ENCODE measurements around the gene PFDN5.
"Not testable (repeated sequence)": the region's sequence is repeated elsewhere in the genome, so short reads cannot be mapped to it uniquely, and the experiment has no call there.

Gene PFDN5

DNA sequence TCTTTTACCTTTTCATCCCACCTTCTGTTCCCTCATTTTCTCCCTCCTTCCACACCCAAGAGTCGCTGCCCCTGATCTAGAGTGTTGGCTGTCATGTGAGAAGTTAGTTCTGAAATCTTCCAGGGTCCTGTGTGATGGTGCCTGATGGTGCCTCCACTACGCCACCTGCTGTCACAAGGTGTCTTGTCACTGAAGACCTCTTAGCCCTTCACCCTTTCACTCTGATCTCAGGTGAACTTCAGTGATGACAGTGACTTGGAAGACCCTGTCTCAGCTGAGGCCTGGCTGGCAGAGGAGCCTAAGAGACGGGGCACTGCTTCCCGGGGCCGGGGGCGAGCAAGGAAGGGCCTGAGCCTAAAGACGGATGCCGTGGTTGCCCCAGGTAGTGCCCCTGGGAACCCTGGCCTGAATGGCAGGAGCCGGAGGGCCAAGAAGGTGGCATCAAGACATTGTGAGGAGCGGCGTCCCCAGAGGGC is 7.6 kb upstream of the PFDN5 start:
- DNase-seq = peak; percentile 74

DNA sequence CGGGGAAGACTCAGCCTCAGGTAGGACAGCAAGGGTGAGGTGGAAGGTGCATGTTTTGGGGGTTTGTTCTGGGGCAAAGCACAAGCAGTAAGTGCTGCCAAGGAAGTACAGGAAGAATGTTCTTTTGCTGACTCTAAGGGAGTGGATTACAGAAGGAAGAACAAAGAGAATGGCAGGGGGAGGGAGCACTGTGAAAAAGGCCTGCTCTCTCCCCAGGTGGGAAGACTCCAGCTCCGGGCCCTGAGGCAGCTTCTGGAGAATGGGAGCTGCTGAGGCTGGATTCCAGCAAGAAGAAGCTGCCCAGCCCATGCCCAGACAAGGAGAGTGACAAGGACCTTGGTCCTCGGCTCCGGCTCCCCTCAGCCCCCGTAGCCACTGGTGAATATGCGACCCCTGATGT is 7.0 kb upstream of the PFDN5 start:
- DNase-seq = no peak

DNA sequence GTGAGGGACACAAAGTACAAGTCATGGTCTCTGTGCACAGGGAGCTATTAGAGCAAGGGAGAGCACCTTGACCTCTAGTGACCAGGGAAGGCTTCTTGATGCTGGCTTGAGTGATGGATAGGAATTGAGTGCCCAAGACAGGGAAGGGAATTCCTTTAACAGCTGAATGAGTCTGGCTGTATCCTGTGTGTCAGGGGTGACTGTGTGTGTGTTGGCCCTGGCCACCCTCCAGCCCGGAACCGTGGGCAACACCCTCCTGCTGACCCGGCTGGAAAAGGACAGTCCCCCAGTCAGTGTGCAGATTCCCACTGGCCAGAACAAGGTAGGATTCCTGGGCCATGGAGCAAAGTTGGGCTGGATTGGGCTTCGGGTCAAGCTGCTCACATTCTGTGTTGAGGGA is 5.5 kb upstream of the PFDN5 start:
- DNase-seq = no peak

DNA sequence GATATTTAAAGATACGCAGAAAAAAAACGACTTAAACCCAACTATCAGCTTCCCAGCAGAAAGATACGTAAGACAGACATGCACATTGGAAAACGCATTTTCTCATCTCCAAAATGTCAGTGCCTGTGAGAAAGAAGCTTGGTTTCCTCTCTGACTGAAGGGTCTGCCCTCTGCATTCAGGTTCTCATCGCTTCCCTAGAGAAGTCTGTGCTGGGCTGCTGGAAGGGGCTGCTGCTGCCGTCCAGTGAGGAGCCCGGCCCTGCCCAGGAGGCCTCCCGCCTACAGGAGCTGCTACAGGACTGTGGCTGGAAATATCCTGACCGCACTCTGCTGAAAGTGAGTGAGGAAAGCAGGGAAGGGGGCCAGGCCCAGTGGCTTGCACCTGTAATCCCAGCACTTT is 4.7 kb upstream of the PFDN5 start:
- no peak for DNase-seq

DNA sequence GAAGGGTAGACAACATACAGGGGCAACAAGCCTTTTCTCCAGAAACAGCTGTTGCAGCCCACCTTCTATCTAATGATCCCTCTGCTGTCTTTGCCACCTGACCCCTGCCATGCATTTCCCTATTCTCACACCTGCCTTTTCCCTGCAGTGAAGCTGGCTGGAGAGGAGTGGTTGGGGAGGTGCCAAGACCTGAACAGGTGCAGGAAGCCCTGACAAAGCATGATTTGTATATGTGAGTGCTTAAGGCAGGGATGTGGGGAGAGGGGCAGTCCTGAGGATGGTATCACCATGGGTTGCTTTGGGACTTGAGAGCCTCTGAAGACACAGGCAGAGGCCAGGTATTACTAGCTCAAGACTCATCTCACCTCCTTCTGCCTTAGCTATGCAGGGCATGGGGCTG is 2.9 kb upstream of the PFDN5 start:
- DNase-seq = no peak

DNA sequence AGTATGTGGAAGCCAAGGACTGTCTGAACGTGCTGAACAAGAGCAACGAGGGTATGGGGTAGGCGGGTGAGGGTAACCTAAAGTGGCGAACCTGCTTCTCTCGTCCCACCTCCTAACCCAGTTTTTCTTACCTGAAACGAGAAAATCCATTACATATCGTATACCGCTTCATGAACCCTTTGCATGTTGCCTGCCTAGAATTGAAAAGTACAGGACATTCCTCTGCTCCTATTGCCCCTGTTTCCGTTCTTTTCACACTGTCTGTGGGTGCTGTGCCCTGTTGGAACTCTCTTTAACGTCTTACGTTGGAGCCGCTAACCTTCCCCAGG is 513 bp downstream of the PFDN5 start:
- no peak for DNase-seq

DNA sequence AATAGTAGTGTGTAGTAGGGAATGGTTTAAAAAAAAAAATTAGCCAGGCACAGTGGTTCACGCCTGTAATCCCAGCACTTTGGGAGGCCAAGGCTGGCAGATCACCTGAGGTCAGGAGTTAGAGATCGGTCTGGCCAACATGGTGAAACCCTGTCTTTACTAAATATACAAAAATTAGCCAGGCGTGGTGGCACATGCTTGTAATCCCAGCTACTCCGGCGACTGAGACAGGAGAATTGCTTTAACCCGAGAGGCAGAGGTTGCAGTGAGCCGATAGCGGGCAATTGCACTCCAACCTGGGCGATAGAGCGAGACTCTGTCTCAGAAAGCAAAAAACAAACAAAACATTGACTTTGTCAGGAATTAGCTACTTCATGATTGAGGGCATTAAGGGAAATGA is 1.8 kb downstream of the PFDN5 start:
- not testable (repeated sequence) for DNase-seq

DNA sequence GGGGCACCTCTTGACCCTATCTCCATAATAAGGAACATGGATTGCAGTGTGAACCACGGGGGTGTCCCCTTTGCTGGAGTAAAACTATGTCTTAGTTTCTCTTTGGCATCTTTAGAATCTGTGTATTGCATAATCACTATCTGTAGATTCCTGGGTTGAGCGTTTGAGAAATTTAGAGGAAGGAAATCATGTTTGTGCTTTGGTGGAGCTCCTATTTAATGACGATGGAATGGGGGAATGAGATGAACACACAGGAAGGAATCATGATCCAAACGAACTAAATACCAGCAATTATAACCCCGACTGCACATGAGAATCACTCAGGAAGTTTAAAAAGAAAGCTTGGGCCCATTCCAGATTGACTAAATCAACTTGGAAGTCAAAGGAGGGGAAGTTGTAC is 2.8 kb downstream of the PFDN5 start:
- DNase-seq = no peak

DNA sequence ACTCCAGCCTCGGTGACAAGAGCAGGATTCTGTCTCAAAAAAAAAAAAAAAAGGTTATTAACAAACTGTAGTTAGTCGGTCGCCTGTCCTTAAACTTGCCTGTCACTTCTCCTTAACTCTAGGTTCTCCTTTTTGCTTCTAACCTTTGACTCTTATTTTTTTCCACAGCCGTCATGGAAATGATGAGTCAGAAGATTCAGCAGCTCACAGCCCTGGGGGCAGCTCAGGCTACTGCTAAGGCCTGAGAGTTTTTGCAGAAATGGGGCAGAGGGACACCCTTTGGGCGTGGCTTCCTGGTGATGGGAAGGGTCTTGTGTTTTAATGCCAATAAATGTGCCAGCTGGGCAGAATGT is 3.7 kb downstream of the PFDN5 start:
- DNase-seq = no peak

DNA sequence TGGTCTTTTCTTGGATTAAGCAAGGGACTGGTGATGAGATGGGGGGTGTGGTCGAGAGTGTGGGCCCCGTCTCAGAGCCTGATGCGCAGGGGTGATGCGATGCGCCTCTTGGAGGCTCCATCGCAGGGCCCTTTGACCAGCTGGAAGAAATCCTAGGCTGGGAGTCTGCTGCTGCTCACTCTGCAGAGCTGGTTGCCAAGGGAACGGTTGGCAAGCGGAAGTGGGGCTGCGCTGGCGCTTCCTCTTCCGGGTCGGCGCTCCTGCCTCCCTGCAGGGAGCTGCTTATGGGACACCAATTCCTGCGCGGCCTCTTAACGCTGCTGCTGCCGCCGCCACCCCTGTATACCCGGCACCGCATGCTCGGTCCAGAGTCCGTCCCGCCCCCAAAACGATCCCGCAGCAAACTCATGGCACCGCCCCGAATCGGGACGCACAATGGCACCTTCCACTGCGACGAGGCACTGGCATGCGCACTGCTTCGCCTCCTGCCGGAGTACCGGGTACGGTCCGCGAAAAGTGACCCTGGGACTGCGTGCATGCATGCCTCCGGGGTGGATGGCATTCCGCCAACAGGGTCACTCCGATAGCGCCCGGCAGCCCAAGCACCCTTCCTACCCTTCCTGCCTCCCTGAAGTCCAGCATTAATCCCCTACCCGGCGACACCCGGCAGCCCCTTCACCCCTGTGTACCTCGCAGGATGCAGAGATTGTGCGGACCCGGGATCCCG is 4.3 kb downstream of the PFDN5 start, which contains the start of gene MYG1:
Gene MYG1 (plus strand): TSS at position 242 of the 727 bp plus-strand sequence. CDS start 43 bp downstream, at position 285.
- DNase-seq = peak; percentile 81

DNA sequence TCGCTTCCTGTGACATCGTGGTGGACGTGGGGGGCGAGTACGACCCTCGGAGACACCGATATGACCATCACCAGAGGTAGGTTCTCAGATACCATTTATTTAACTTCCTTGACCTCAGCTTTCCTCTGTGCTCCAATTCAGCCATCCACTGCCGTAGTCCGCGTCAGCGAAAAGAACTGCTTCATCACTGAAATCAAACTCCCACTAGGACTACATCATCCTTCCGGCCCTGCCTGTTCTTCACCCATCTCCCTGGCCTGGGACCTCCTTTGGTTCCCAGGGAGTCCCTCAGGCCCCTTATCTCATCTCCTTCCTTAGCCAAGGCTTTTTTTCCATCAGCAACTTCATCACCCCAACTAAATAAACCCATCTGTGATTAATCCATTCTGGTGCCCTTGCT is 4.8 kb downstream of the PFDN5 start:
- no peak for DNase-seq

DNA sequence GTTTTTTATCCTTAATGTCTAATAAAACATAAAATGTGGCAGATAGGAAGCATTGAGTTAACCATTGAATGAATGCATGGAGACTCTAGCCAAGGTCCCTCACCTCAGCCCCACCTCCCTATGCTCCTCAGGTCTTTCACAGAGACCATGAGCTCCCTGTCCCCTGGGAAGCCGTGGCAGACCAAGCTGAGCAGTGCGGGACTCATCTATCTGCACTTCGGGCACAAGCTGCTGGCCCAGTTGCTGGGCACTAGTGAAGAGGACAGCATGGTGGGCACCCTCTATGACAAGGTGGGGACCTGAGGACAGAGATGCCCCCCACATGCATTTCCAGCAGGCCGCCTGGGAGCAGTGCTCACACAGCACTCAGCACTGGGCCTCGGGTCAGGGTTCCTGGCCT is 7.6 kb downstream of the PFDN5 start:
- no peak for DNase-seq

DNA sequence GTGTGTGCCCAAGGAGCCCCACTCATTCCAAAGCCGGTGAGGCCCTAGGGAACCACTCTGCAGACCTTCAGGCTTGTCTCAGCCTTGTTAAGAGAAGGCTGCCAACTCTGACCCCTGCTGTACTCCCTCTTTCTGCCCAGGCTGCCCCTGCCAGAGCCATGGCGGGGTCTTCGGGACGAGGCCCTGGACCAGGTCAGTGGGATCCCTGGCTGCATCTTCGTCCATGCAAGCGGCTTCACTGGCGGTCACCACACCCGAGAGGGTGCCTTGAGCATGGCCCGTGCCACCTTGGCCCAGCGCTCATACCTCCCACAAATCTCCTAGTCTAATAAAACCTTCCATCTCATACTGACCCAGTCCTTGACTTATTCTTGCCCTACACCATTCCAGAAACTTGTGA is 11.5 kb downstream of the PFDN5 start:
- no peak for DNase-seq

DNA sequence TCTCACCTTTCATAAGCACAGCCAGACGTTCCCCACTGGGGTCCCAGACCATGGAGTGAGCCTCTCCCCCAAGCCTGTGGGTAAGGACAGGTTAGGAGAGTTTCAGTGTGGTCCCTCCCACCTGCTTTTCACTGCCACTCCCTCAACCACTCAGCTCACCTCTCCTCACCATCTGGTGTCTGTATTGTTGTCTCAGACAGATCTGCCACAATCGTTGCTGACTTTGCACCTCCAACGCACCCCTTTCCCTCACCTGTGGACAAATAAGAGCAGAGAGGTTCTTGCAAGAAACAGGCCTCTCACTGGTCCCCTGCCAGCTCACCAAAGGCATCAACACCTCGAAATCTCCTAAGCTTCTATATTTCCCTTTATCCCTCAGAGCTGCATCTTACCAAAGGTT is 12.9 kb downstream of the PFDN5 start:
- DNase-seq = no peak

DNA sequence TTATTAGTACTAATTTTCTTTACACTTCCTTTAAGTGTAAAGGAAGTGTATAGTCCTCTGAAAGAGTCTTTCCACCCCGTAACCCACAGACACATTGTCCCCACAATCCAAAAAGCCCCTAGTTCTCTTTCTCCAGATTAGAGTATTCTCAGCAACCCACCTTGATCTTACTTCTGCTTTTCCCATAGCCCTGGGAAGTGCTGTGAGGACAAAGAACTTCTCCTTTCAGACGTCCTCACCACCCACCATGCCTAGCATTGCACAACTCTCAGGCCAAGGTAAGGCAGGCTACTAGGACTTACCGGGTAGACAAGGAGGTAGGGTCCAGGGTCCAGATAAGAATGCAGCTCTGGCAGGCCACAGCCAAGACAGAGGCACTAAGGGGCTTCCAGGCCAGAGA is 18.7 kb downstream of the PFDN5 start:
- DNase-seq = no peak

DNA sequence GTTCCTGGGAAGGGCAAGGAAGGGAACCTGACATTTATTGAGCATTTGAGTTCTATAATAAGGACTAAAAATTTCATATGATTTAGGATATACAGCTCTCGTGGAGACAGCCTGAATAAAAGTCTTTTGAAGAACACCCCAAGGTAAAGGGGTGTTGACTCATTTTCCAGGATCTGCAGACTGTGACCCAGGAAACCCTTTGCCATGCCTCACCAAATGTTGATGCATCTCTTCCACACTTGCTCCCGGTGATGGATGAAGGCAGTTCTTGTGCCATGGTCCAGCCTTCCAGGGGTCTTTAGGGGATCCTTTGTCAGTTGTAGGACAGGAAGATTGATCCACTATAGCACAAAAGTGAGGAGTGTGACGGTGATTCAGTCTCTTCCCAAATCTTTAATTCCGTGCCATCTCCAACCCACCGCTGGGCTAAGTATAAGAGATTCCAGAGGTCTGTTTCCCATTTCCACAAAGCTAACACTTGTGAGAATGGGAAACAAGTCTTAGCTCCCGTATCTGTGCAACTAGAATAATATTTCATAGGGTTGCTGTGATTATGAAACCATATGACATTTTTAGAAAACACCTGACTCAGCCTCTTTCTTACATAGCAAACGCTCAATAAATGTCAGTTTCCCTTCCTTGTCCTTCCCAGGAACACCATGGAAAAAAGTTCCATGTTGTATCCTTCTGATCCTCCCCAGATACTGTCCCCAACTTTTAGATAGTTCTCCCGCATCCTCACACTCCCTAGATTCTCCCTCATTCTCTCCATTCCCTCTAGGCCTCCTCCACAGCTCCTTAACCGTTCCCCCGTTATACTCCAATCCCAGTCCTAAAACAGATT is 25.2 kb downstream of the PFDN5 start:
- no peak for DNase-seq

DNA sequence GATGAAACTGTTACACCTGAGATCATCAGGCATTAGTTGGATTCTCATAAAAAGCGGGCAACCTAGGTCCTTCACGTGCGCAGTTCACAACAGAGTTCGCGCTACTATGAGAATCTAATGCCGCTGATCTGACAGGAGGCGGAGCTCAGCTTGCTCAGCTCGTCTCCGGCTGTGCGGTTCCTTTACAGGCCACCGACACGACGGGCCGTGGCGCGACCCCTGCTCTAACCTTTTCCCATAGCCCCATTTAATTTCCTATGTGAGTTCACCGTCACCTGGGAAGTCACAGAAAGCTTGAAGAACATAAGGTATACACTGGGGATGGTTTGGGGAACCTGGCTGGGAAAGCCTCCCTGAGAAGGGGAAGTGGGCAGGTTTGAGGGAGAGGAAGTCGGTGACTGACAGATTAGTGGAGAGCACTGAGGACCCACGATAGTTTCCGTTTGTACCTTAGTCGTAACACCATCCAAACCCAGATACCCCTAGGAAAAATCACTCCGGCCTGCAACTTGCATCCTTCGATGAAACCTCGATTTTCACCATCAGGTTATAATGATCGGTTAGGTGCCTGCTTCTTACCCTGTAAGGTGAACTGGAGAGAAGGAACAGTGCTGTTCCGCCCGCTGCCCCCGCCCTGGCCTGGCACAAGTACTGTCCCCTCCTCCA is 28.9 kb downstream of the PFDN5 start:
- DNase-seq = peak; percentile 64

DNA sequence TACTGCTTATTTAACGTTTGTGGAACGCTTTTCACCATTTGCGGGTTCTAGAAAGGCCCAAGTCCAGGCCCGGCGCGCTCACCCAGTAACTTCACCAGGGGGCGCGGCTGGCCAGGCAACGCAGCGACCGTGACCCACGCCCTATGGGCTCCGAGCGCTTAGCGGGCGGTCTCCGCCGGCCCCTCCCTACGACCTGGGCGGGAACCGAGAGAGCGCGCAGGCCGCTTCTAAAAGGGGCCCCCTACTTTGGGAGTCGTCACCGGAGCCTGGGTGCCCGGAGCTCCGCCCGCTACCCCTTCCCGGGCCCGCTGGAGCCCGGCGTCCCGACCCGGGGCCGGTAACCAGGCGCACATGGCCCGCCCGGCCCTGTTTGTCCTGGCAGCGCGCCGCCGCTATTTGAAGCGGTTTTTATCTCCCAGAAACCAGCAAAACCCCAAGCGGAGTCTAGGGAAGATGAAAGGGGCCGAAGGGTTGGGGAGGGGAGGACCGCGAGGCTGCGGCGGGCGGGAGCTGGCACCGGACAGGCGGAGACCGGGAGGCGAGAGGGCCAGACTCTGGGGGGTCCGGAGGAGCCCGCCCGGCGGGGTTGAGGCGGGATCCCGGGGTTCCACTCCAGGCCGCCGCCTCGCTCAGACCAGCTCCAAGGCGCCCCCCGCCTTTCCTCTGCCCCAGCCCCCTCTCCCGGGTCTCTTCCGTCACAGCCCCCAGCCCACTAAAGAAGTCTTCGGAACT is 29.6 kb downstream of the PFDN5 start:
- peak; percentile 84 for DNase-seq

DNA sequence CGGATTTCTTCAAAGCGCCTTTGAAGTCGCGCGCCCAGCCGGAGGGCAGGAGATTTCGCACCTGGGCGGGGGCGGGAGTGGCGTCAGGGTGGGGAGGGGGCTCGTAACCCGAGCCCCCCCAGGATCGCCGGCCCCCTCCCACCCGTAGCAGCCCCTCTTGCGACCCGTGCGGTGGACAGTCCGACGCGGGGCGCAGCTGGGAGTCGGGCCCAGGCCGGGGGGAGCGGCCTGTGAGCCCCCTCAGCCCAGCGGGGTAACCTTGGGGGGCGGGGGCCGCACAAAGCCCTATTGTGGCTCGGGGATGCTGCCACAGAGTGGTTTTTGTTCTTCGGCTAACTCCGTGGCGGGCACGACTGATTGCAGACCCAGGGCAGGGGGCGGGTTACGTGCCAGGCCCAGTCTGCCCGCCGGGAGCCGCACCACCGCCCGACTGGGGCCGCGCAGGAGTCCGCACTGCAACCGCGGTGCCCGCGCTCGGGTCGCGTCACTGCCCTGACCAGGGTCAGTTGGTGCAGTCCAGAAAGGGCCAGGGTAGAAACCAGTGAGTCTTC is 30.2 kb downstream of the PFDN5 start:
- DNase-seq = peak; percentile 35

DNA sequence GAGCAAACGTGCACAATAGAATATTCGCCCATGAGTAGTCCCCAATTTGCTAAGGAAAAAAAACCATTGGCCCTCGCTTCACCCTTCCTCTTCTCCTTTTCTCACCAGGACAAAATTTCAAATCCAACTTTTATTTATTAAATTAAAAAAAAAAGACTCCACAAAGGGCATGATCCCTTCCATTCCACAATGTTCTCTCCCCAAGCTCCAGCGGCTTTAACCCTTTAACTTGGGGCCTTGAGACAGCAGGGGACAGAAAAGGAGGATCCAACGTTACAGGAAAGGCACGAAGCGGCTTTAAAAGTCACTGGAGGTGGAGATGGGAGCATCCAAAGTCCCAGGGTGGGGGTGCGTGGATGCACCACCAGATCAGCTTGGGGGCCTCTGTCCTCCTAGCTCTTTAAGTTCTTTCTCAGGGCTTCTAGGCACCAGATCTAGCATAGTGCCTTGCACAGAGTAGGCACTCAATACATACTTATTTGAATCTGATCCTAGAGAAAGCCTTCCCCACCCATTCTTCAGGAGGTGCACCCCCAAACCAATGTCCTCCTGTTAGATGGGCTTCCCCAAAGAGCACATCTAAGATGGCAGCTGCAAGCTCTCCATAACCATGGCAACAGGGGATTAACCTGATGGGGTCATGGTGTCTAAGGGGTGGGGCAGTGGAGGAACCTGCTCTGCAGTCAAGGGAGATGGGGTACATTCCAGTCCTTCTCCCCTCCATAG is 31.3 kb downstream of the PFDN5 start:
- DNase-seq = no peak

DNA sequence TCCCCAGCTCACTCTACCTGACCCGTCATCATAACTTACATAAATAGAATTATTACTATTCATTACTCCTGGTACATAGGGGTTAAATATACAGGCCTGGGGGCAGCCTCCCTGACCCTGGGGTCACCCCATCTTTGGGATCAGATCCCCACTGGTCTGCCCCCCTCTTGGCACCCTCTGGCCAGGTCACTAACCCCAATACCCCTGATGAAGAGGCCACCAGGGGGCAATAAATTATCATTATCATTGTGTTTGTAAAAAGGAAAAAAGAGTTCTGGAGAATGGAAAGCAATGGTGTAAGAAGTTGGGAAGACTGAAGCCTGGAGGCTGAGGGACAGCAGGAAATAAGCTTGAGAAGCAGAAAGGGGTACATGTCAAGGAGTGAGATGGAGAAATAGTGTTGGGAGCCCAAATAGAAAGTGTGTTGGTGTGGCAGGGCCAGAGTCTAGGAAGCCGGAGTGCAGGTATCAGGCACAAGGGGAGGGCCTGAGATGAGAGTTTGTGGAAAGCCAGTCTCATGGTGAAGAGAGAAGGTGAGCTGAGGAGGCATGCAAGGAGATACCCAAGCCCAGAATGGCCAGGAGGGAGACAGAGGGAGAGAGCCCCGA is 32.2 kb downstream of the PFDN5 start:
- DNase-seq = no peak

DNA sequence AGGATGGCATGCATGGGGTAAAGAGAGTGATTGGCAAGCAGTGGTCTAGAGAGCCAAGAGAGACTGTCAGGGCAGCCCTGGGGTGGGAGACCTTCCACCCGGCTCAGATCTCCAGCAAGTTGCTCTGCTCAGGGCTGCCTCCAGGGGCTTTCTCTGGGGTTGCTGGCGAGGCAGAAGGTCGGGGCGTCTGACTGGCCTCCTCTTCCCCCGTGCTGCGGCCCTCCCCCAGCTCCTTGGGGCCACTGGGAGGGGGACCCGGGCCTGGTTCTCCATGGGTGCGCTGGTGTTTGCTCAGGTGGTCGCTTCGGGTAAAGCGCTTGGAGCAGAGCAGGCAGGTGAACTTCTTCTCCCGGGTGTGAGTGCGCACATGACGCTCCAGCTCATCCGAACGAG is 32.7 kb downstream of the PFDN5 start:
- no peak for DNase-seq
